Common myeloid progenitor, CD34-positive (primary cell): ENCODE measurements around the gene SBF2.

Experiments
- CTCF ChIA-PET: fragments of 350-600 bp; sonication (Branson Sonifier 250); formaldehyde crosslinking; loops from one replicate; lab custom pipeline; 2021; ENCODE audit warnings: antibody characterized with exemption; lab: Charles Lee
- POLR2A ChIA-PET: fragments of 350-600 bp; sonication (Branson Sonifier 250); formaldehyde crosslinking; loops from one replicate; lab custom pipeline; 2021; ENCODE audit warnings: antibody characterized with exemption; lab: Charles Lee
- DNase-seq, 3 donors: peaks; one replicate each; pipeline versions ENCODE4 v3.0.0 to v3.0.0-alpha.2; 2013
- H3K27ac ChIP-seq, 2 experiments: 1 replicate in 1 of 2; 2 replicates in 1 of 2; pipeline ENCODE4 v1.7.0; 2013; ENCODE audit warnings: inconsistent platforms in 2 of 2, low read length in 2 of 2, mild to moderate bottlenecking in 2 of 2, low read depth in 1 of 2, moderate library complexity in 1 of 2; ENCODE audit not compliant: severe bottlenecking in 2 of 2, insufficient read depth in 1 of 2, poor library complexity in 1 of 2
- H3K27me3 ChIP-seq, 5 experiments: replicated peaks in 2 of 5; 1 replicate in 3 of 5; 2 replicates in 2 of 5; pipeline versions ENCODE4 v1.6.1 to v1.7.0; 2013; ENCODE audit warnings: low read length in 4 of 5, mild to moderate bottlenecking in 2 of 5, moderate library complexity in 2 of 5, inconsistent platforms in 1 of 5; ENCODE audit not compliant: insufficient read depth in 5 of 5, control insufficient read depth in 4 of 5
- H3K36me3 ChIP-seq, 4 experiments: 1 replicate in 2 of 4; 2 replicates in 2 of 4; pipeline versions ENCODE4 v1.6.1 to v1.7.0; 2013; ENCODE audit warnings: low read length in 3 of 4, control low read depth in 1 of 4, mild to moderate bottlenecking in 1 of 4; ENCODE audit not compliant: control insufficient read depth in 4 of 4, insufficient read depth in 4 of 4
- H3K4me1 ChIP-seq, 4 experiments: 1 replicate in 3 of 4; 2 replicates in 1 of 4; pipeline versions ENCODE4 v1.6.1 to v1.7.1; 2013; ENCODE audit warnings: low read length in 3 of 4, mild to moderate bottlenecking in 3 of 4, control low read depth in 1 of 4, inconsistent platforms in 1 of 4, moderate library complexity in 1 of 4; ENCODE audit not compliant: control insufficient read depth in 4 of 4, insufficient read depth in 4 of 4; ENCODE audit errors: control extremely low read depth in 1 of 4
- H3K4me3 ChIP-seq, 7 experiments: 1 replicate in 4 of 7; 2 replicates in 3 of 7; pipeline versions ENCODE4 v1.5.1 to v1.7.0; 2013; ENCODE audit warnings: mild to moderate bottlenecking in 7 of 7, low read length in 6 of 7, moderate library complexity in 6 of 7, inconsistent platforms in 2 of 7, low read depth in 2 of 7, control low read depth in 1 of 7; ENCODE audit not compliant: insufficient read depth in 4 of 7, control insufficient read depth in 1 of 7; ENCODE audit errors: extremely low read depth in 1 of 7
- H3K9me3 ChIP-seq, 5 experiments: 1 replicate in 4 of 5; 2 replicates in 1 of 5; pipeline versions ENCODE4 v1.6.1 to v1.7.1; 2013; ENCODE audit warnings: low read length in 4 of 5, mild to moderate bottlenecking in 2 of 5, inconsistent platforms in 1 of 5, low read depth in 1 of 5, moderate library complexity in 1 of 5; ENCODE audit not compliant: control insufficient read depth in 4 of 5, insufficient read depth in 2 of 5; ENCODE audit errors: control extremely low read depth in 1 of 5
- WGBS: methylation state at CpG from one replicate; pipeline ENCODE4 v1.1.5; 2013; ENCODE audit not compliant: insufficient coverage; 5-methylcytosine and 5-hydroxymethylcytosine counted together

Gene SBF2

GRCh38 chr11:10298342-10298741 is 4.3 kb upstream of the SBF2 start:
- peaks cover 0 to 12% (median 2%) of the 10 kb centered on the region in 5 experiments for H3K27me3 ChIP-seq
- 10% methylated on average over 2 of the region's 5 CpGs for WGBS
- ChIA-PET CTCF (interaction anchor here (1.2 to 2.8 kb wide), 7 partner anchors 10 to 540 kb away, joined by 4 to 10 read pairs (median 5); no protein-coding TSS in a partner anchor), POLR2A (no interaction called here)
- peak; percentile 76 to 92 (median 89) for DNase-seq
- no peaks in the 10 kb centered on the region for H3K36me3 ChIP-seq
- no peaks in the 10 kb centered on the region for H3K9me3 ChIP-seq
- H3K4me3 ChIP-seq: no peak overlapping the region
- peaks cover 6 to 44% (median 27%) of the 10 kb centered on the region in 4 experiments for H3K4me1 ChIP-seq
- no peak overlapping the region for H3K27ac ChIP-seq

- Histone ChIP-seq H3K4me3 (peak overlapping the region in 6 of 7 experiments; percentile 68 to 88 (median 82)), H3K9me3 (no peaks in the 10 kb centered on the region), H3K36me3 (no peaks in the 10 kb centered on the region), H3K27me3 (peaks cover 0 to 6% (median 0%) of the 10 kb centered on the region in 5 experiments), H3K4me1 (peaks cover 13 to 42% (median 26%) of the 10 kb centered on the region in 4 experiments), H3K27ac (no peak overlapping the region)
- CTCF ChIA-PET: interaction anchor here (1.3 to 2.0 kb wide), 2 partner anchors 9 to 11 kb away, joined by 3 to 10 read pairs; partner anchors contain the start of gene ADM
- WGBS: 0% methylated on average over 1 of the region's 10 CpGs
- POLR2A ChIA-PET: no interaction called here
- DNase-seq: peak in 1 of 3 donors; percentile 57
These were observed 1.3 kb upstream of the SBF2 start for GRCh38 chr11:10295064-10295901.

DNA sequence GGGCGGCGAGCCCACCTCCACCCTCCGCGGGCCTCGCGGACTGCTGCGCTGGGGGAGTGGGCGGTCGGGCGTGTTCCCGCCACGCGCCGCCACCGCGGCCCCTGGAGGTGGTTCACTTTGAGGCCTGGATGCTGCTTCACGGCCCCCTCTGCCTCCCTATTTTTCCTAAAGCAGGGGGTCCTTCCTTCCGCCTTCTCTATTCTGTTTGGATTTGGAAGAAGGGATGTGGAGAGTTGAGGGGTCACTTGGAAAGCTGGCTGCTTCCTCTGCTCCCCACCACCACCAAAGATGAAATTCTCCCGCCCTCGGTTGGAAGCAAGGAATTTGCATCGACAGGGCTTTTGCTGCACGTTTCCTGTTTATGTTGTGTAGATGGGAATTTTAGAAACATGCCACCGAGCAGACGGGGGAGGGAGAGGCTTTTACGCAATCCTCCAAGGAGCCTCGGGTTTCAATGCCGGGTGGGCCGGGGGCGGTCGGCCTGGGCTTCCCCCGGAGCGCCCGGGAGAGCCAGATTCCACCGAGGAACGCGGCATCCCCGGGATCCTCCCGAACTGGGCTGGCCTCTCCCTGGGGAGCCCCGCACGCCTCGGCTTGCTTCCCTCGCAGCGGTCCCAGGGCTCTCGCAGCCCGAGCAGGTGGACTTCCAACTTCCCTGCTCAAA is 403 bp upstream of the SBF2 start:
- CTCF ChIA-PET: interaction anchor here (1.3 to 2.0 kb wide), 2 partner anchors 10 to 11 kb away, joined by 3 to 10 read pairs; partner anchors contain the start of gene ADM

DNA sequence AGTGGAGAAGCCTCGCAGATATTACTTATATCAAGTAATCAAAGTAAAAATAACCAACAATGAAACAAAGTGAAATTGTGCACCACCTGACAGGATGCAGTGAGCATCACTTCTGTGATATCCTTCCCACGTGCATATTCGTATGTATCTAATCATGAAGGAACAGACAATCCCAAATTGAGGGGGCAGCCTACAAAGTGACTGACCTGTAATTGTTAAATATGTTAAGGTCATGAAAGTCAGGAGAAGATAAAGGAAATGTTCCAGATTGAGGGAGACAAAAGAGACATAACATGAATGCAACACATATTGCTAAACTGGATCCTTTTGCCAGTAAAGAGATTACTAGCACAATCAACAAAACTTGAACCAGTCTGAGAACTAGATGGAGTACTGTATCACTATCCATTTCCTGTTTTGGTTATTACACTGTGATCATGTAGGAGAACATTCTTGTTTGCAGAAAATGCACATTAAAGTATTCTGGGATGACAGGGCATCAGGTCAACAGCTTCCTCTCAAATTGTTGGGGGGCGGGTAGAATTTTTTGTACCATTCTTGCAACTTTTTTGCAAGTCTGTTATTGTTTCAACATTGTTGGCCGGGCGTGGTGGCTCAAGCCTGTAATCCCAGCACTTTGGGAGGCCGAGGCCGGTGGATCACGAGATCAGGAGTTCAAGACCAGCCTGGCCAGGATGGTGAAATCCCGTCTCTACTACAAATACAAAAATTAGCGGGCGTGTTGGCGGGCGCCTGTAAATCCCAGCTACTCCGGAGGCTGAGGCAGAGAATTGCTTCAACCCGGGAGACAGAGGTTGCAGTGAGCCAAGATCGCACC is 2.0 kb downstream of the SBF2 start:
- no peak for DNase-seq
- WGBS: 100% methylated on average over 7 of the region's 17 CpGs
- POLR2A ChIA-PET: interaction anchor here (1.7 kb wide), 1 partner anchor 13 kb away, joined by 3 read pairs; the partner anchor contains the start of gene ADM
- H3K9me3 ChIP-seq: no peaks in the 10 kb centered on the region
- H3K4me1 ChIP-seq: peaks cover 14 to 63% (median 31%) of the 10 kb centered on the region in 4 experiments
- H3K27ac ChIP-seq: no peak overlapping the region
- H3K36me3 ChIP-seq: no peaks in the 10 kb centered on the region
- CTCF ChIA-PET: interaction anchor here (1.1 kb wide), 1 partner anchor 13 kb away, joined by 3 read pairs; the partner anchor contains the start of gene ADM
- no peak overlapping the region for H3K4me3 ChIP-seq
- peaks cover 0 to 3% (median 0%) of the 10 kb centered on the region in 5 experiments for H3K27me3 ChIP-seq

More for the DNA sequence above, 403 bp upstream of the SBF2 start:
- POLR2A ChIA-PET: no interaction called here
- peaks cover 0 to 3% (median 0%) of the 10 kb centered on the region in 5 experiments for H3K27me3 ChIP-seq
- peak overlapping the region; percentile 68 to 88 (median 80) for H3K4me3 ChIP-seq
- H3K4me1 ChIP-seq: peaks cover 14 to 51% (median 28%) of the 10 kb centered on the region in 4 experiments
- no peak for DNase-seq
- 0% methylated on average over 33 of the region's 45 CpGs for WGBS
- no peak overlapping the region for H3K27ac ChIP-seq
- H3K9me3 ChIP-seq: no peaks in the 10 kb centered on the region
- no peaks in the 10 kb centered on the region for H3K36me3 ChIP-seq

GRCh38 chr11:10289765-10290380 is 4.1 kb downstream of the SBF2 start:
- ChIA-PET POLR2A (no interaction called here), CTCF (interaction anchor here (0.9 to 1.6 kb wide), 5 partner anchors 11 to 80 kb away, joined by 3 to 5 read pairs (median 3); partner anchors contain the start of gene ADM)
- H3K4me3 ChIP-seq: no peak overlapping the region
- no peaks in the 10 kb centered on the region for H3K9me3 ChIP-seq
- 89% methylated on average over 9 of the region's 10 CpGs for WGBS
- DNase-seq: no peak
- H3K36me3 ChIP-seq: no peaks in the 10 kb centered on the region
- no peak overlapping the region for H3K27ac ChIP-seq
- no peaks in the 10 kb centered on the region for H3K27me3 ChIP-seq
- H3K4me1 ChIP-seq: peaks cover 10 to 61% (median 29%) of the 10 kb centered on the region in 4 experiments
